AG08395 (cell line): ENCODE data around the gene ARMC7.
"Not testable (repeated sequence)": the region's sequence is repeated elsewhere in the genome, so short reads cannot be mapped to it uniquely, and the experiment has no call there.

Source experiments
- DNase-seq: peaks from one replicate; pipeline ENCODE4 v3.0.0; 2012; ENCODE audit warnings: mixed read lengths, low spot score

Gene ARMC7

GRCh38 chr17:75102385-75102821 lies 7.4 kb upstream of the ARMC7 start:
- no peak for DNase-seq

DNA sequence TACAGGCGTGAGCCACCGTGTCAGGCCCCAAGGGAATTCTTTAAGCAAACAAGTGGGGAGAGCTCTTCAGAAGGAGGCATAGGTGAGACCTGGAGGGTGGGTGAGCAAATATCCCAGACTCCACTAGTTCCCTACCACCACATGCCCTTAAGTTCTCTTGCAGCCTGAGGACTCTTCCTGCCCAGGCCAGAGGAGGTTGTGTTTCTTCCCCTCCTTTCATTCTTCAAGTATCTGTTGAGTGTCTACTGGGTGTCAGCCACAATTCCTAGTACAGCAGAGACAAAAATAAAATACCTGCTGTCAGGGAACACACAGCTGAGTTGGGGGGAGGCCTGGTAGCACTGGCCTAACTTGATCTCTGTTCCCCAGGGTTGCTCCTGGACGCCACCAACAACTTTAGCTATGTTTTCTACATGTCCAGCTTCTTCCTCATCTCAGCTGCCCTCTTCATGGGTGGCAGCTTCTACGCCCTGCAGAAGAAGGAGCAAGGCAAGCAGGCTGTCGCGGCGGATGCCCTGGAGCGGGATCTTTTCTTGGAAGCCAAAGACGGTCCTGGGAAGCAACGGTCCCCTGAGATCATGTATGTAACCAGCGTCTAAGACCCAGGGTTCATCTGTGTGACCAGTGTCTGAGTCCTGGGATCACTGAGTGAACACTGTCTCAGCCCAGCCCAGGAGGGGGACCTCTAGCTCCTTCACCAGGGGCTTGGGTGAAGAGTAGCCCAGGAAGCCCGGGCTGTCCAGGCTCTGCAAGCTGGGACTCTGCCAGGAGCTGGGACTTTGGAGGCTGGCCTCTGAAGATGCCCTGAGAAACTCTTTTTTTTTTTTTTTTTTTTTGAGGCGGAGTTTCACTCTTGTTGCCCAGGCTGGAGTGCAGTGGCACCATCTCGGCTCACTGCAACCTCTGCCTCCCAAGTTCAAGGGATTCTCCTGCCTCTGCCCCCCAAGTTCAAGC lies 5.9 kb upstream of the ARMC7 start:
- no peak for DNase-seq

DNA sequence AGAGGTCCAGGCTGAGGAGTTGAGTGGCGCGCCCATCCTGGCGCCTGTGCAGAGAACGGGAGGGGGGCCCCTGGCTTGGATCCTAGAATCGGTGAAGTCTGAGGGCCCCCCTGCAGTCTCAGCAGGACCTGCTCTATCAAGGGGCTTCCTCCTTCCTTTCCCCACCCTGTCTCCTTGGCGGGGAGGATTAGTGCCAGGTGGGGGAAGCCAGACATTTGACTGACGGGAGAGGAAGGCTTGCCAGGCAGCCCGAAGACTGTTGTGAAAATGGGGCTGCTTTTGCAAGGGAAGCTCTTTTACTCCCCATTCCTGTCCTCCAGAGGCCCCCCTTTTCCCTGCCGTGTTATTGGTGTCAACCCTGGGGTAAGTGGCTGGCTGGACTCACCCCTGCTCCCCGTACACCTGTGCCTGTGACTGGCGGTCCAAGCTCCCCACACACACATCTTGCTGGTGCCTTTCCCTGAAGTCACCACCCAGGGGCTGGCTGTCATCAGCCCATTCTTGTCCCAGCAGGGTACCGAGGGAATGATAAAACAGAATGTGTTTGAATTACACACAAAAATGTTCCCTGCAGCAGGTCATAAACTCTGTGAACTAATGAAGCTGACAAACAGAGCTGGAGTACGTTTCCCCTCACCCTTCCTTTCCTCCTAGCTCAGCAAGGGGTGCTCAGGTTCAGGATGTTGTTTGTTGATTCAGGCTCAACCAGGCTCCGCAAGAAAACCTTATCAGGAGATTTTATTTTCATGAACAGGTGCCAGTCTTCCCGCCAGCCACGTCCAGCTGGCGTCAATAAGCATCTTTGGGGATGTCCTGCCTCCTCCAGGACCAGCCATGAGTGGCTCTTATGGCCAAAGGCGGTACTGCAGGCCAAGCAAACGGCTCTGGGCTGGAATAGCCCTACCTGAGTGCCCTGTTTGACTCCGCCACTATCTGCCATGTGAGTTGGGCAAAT lies 4.4 kb upstream of the ARMC7 start:
- peak; percentile 52 for DNase-seq

DNA sequence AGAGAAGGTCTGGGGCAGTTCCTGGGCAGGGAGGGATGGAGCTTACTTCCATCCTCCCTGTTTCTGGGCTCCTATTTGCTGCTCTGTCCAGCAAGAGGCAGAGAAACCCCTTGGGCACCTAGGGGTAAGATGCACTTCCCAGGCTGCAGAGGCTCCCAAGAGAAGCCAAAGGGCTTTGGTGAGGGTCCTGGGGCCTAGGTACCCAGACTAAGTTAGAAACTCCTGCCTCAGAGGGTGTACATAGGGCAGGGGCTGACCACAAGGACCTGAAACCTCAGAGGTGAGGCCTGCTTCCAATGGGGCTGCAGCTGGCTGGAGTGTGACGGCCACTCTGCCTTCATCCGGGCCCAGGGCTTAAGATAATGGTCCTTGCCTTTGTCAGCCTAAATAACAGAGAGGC lies 1.6 kb upstream of the ARMC7 start:
- DNase-seq: no peak

- DNase-seq: no peak
Measured at GRCh38 chr17:75109046-75109406, 743 bp upstream of the ARMC7 start.

GRCh38 chr17:75110234-75110937 lies 617 bp downstream of the ARMC7 start:
- no peak for DNase-seq

DNA sequence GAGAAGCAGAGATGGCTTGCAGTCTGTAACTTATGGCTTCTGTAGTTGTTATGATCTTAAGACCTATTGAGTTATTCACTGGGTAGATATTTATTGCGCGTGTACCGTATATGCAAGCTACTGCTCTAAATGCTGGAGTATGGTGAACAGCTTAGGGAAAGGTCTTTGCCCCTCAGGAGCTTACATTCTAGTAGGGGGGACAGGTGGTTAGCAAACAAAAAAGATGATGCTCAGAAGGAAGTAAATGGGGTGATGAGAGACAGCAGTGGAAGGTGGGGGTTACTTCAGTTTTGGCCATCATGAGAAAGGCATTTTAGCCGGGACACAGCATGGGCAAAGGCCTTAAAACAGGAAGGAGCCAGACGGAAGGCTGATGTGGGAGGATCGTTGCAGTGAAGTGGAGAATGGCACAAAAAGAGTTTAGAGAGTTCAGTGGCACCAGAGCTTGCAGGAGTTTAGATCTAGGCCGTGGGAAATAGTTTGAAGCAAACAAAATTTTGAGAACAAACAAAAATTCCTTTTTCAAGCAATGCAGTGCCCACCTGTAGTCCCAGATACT lies 2.1 kb downstream of the ARMC7 start:
- no peak for DNase-seq

DNA sequence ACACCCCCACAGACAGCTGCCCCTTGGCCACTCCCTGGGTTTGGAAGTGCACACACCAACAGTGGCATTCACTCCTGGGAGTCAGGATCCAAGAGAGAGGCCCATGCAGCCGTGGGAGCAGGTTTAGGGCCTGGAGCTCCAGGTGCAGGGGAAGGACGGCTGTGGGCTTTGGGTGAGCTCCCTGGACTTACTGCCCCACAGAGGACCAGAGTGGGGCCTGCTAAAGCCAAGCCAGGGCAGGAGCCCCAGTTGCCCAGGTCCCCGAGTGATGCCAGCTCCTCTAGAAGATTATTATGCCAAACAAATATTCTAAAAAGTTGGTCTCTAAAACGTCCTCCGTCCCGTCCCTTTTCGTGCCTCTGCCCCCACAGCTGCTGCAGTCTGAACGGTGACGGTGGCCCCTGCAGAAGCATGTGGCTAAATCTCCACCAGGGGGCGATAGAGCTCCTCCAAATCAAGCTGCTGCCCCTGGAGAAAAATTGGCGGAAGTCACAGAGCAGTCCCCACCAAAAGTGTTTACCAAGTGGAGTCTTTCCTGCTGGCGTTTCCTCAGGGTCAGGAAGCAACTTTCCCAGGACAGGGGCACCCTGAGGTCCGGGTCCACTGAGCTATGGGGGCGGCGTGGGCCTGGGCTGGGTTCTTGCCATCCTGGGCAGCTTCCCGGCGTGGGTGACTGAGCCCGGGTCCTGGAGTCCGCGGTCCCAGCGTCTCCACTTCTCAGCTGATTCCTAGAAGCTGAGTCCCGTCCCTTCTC lies 4.2 kb downstream of the ARMC7 start:
- DNase-seq: peak; percentile 86

DNA sequence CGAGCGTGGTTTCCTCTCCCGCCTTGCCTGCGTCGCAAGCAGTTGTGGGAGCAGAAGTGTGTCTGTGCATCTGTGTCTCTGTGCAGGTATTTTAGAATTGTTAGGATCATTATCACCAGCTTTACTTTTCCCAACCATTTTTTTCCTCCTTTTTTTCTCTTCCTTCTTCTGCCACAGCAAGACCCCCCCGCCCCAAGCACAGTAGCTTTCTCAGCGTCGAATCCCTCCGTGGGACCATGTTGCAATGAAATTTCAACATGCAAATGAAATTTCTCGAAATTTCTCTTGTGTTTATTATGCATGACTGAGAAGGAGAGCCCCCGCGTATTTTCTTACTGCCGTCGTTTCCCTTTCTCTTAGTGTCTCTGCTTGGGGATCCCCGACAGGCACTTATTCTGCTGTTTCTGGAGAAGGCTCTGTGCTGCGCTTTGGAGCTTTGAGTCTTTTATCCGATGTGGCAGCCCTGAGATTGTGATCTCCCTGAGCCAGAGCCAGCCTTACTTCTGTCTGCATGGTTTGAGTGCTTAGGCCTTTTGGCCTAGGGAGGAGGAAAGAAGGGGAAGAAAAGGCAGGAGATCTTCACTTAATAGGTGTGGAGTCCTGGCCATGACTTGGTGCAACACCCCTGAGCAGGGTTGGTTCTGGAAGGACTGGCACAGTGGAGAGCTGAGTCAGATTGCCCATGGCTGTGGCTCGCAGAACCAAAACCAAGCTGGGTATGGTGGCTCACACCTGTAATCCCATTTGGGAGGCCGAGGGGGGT lies 5.0 kb downstream of the ARMC7 start:
- DNase-seq: no peak

DNA sequence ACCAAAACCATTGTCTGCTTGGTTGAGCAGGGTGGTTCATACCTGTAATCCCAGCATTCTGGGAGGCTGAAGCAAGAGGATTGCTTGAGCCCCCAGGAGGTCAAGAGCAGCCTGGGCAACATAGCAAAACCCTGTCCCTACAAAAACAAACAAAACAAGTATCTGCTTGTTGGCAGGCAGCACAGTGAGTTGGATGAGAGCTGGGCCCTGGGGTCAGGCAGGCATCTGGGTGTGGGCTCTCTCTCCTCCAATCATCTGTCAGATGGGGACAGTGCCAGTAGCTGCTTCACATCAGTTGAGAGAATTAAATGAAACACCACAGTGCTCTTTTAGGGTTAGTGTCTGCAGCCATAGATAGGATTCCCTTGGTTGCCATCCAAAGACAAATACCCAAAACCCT lies 5.8 kb downstream of the ARMC7 start:
- no peak for DNase-seq

DNA sequence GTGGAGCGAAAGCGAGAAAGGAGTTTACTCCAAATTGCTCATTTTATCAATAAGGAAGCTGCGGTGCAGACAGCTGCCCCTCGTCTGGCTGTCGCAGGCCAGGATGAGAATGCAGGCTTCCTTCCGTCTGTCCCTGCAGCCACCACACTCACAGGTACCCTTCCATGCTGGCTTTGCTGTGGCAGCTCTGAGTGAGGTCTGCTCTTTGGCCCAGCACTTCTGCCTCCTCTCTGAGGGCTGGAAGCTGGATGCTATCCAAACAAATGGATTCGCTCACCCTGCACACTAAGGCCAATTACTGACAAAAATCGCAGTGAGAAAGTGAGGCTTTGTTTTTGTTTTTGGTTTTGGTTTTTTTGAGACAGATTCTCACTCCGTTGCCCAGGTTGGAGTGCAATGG lies 7.0 kb downstream of the ARMC7 start:
- no peak for DNase-seq

- no peak for DNase-seq
Measured at GRCh38 chr17:75118307-75118706, 8.5 kb downstream of the ARMC7 start.

DNA sequence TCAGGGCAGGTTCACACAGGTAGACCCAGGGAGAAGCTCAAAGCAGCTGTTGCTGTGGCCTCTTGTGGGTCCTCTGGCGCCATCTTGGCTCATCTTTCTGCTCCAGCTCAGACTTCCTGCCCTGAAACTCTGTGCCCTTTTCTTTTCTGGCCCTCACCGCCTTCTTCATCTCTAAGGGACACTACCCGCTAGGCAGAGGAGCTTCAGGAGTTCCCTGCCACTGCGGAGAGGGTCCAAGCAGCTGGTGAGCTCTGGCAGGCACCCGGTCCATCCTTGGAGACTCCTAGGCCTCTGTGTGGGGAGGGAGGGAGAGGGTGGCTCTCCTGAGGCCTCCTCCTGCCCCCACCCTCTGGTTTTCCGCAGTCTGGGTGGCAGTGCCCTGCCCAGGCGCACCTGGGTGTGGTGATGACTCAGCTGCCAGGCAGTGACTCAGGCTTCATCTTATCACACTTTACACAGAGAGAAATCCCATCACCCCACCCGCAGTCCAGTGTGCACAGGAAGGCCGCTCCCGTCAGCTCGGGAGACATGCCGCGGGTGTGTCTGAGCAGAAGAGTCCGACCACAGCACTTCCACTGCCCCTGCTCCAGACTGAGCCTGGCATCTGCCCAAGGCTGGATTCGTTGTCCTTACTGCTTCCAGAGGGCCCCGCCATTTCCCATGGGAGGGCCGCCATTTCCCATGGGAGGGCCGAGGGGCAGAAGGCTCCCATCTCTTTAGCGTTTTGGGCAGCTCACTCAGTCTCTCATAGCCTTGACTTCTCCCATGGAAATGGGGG lies 14.5 kb downstream of the ARMC7 start:
- no peak for DNase-seq

- DNase-seq: no peak
Measured at GRCh38 chr17:75124819-75125162, 15.0 kb downstream of the ARMC7 start.

- no peak for DNase-seq
Measured at GRCh38 chr17:75125984-75126383, 16.2 kb downstream of the ARMC7 start.

GRCh38 chr17:75126954-75127353 lies 17.2 kb downstream of the ARMC7 start:
- DNase-seq: no peak

- not testable (repeated sequence) for DNase-seq
Measured at GRCh38 chr17:75127936-75128335, 18.2 kb downstream of the ARMC7 start.

DNA sequence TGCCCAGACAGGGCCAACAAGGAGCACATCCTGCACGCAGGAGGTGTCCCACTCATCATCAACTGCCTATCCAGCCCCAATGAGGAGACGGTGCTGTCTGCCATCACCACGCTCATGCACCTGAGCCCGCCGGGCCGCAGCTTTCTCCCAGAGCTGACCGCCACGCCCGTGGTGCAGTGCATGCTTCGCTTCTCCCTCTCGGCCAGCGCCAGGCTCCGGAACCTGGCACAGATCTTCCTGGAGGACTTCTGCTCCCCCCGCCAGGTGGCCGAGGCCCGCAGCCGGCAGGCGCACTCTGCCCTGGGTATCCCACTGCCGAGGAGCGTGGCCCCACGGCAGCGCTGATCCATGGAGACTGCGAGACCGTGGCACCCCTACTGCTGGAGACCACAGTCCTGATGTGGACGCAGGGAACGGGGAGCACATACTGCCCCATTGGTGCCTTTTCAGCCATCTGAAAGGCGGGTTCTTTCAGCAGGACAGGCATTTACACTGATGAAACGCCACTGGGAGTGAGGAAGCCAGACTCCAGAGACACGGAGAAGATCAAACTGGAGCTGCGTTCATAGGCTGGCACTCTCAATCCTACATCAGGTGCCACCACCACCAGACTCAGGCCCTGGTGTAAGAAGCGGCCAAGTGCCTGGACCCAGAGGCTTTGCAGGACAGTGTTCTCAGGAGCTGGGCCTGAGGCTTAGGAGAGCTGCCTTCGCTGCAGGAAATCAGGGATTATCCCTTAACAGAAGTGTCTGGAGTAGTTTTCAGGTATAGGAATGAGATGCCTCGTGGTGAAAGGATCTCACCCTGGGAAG lies 19.1 kb downstream of the ARMC7 start:
- no peak for DNase-seq

GRCh38 chr17:75129576-75129975 lies 19.8 kb downstream of the ARMC7 start:
- no peak for DNase-seq
